GM23338 (cell line): ENCODE results near the gene FAAP100. TPM values are rescaled to one million over a fixed set of nuclear protein-coding genes. Genes with fewer than 3 reads are reported as not detected.
A peak's percentile ranks its signal among the peaks of the same experiment; 100 is the strongest.

Experiments
- ATAC-seq: fragments of 200-7000 bp; cut with Tn5 transposase; 3 replicates; pipeline ENCODE4 v1.9.1; 2020
- DNase-seq: peaks from one replicate; pipeline ENCODE4 v3.0.0-alpha.2; 2015; ENCODE audit warnings: low spot score
- H2AFZ ChIP-seq: fragments of 200-600 bp; sonication (generic); 2 replicates; pipeline ENCODE4 v1.8.0; 2016; ENCODE audit warnings: antibody characterized with exemption, mild to moderate bottlenecking, moderate library complexity
- H3F3A ChIP-seq: fragments of 200-600 bp; sonication (generic); replicated peaks from 2 replicates; pipeline ENCODE4 v1.8.0; 2017; ENCODE audit warnings: antibody characterized with exemption, mixed run types, low read depth
- H3K27ac ChIP-seq: fragments of 200-600 bp; sonication (generic); 2 replicates; pipeline ENCODE4 v1.6.1; 2016; ENCODE audit warnings: low read depth
- H3K27me3 ChIP-seq: fragments of 200-600 bp; sonication (generic); 2 replicates; pipeline ENCODE4 v1.8.0; 2016; ENCODE audit warnings: mild to moderate bottlenecking, mixed run types, moderate library complexity; ENCODE audit not compliant: insufficient read depth
- H3K36me3 ChIP-seq: fragments of 200-600 bp; sonication (generic); 2 replicates; pipeline ENCODE4 v1.8.0; 2016; ENCODE audit warnings: mild to moderate bottlenecking; ENCODE audit not compliant: insufficient read depth
- H3K4me1 ChIP-seq: fragments of 200-600 bp; sonication (generic); 2 replicates; pipeline ENCODE4 v1.8.0; 2016; ENCODE audit warnings: mild to moderate bottlenecking, moderate library complexity; ENCODE audit not compliant: insufficient read depth
- H3K4me2 ChIP-seq: fragments of 200-600 bp; sonication (generic); 2 replicates; pipeline ENCODE4 v1.7.1; 2017; ENCODE audit warnings: mixed run types
- H3K4me3 ChIP-seq: fragments of 200-600 bp; sonication (generic); 2 replicates; pipeline ENCODE4 v1.6.1; 2016; ENCODE audit warnings: mixed run types
- H3K79me2 ChIP-seq: fragments of 200-600 bp; sonication (generic); replicated peaks from 2 replicates; pipeline ENCODE4 v1.8.0; 2017; ENCODE audit warnings: mild to moderate bottlenecking; ENCODE audit not compliant: insufficient read depth
- H3K9me2 ChIP-seq: fragments of 200-600 bp; sonication (generic); 2 replicates; pipeline ENCODE4 v1.8.0; 2017; ENCODE audit not compliant: insufficient read depth
- H4K20me1 ChIP-seq: fragments of 200-600 bp; sonication (generic); replicated peaks from 2 replicates; pipeline ENCODE4 v1.8.0; 2017; ENCODE audit warnings: mild to moderate bottlenecking; ENCODE audit not compliant: insufficient read depth
- H3K27ac Mint-ChIP-seq: 2 replicates; pipeline ENCODE4 v1.8.0; 2020; ENCODE audit warnings: inconsistent platforms, mild to moderate bottlenecking, moderate library complexity, mixed read lengths
- H3K27me3 Mint-ChIP-seq: 3 replicates; pipeline ENCODE4 v1.8.0; 2022; ENCODE audit warnings: low read depth, mild to moderate bottlenecking, moderate library complexity, mixed read lengths, inconsistent platforms; ENCODE audit not compliant: insufficient read depth, poor library complexity
- H3K36me3 Mint-ChIP-seq: 3 replicates; pipeline ENCODE4 v1.8.0; 2021; ENCODE audit warnings: low read depth, mild to moderate bottlenecking, inconsistent platforms, moderate library complexity, mixed read lengths
- H3K4me1 Mint-ChIP-seq: 3 replicates; pipeline ENCODE4 v1.8.0; 2020; ENCODE audit warnings: mild to moderate bottlenecking, inconsistent platforms, mixed read lengths
- H3K4me3 Mint-ChIP-seq: 3 replicates; pipeline ENCODE4 v1.8.0; 2021; ENCODE audit warnings: moderate library complexity, mild to moderate bottlenecking, inconsistent platforms, mixed read lengths
- H3K9me3 Mint-ChIP-seq: 3 replicates; pipeline ENCODE4 v1.8.0; 2020; ENCODE audit warnings: moderate library complexity, mild to moderate bottlenecking, inconsistent platforms, mixed read lengths
- CTCF ChIP-seq, 2 experiments: fragments of 200-600 bp in 1 of 2; sonication (generic) in 1 of 2; conservative IDR thresholded peaks; 2 replicates each; pipeline versions ENCODE4 v1.5.1 to v1.6.1; 2016 to 2017; ENCODE audit warnings: antibody characterized with exemption in 2 of 2, low read depth in 2 of 2, mild to moderate bottlenecking in 2 of 2, moderate library complexity in 1 of 2
- ETS1 ChIP-seq: IDR thresholded peaks from 2 replicates; pipeline ENCODE4 v1.6.1; 2016; ENCODE audit warnings: antibody characterized with exemption
- EZH2 ChIP-seq: fragments of 200-600 bp; sonication (generic); IDR thresholded peaks from one replicate; pipeline ENCODE4 v1.8.0; 2017; ENCODE audit warnings: antibody characterized with exemption, mild to moderate bottlenecking, low read depth; ENCODE audit not compliant: unreplicated experiment
- POLR2AphosphoS5 ChIP-seq: IDR thresholded peaks from 2 replicates; pipeline ENCODE4 v1.6.1; 2016; ENCODE audit warnings: antibody characterized with exemption, low read depth
- ZNF114 ChIP-seq: fragments of 250-450 bp; sonication (Bioruptor Pico); IDR thresholded peaks from 2 replicates; pipeline ENCODE4 v1.5.0; 2020; ENCODE audit warnings: mild to moderate bottlenecking, moderate library complexity
- ZNF331 ChIP-seq: fragments of 250-450 bp; sonication (Bioruptor Pico); IDR thresholded peaks from 2 replicates; pipeline ENCODE4 v1.5.0; 2020; ENCODE audit warnings: low read depth, mild to moderate bottlenecking, moderate library complexity
- ZNF462 ChIP-seq: fragments of 250-450 bp; sonication (Bioruptor Pico); IDR thresholded peaks from 2 replicates; pipeline ENCODE4 v1.5.0; 2020; ENCODE audit warnings: mild to moderate bottlenecking, moderate library complexity
- polyA plus RNA-seq: library from polyadenylated mRNA; unstranded; fragments of >200 nt; fragmentation: Nextera tagmentation; extraction: Ambion mirVana; gene quantifications from 2 replicates; pipeline ENCODE4 v1.2.1, GENCODE V29; 2016
- total RNA-seq: library from RNA; depleted of rRNA; stranded (reverse); fragments of >200 nt; shearing (Covaris generic); gene quantifications from 2 replicates; pipeline ENCODE4 v1.2.3, GENCODE V29; 2014

FAAP100 gene
- total and polyA plus RNA-seq, 2 experiments from 2014 or later = 16.0 to 50.5 TPM

- TF ChIP-seq CTCF (conservative IDR thresholded peaks at IDR 0.05; ENCODE audit: low read depth in 2 of 2) (no peak), ZNF331 (CRISPR knock-in tag) (no peak), EZH2 (no peak)
Observed at GRCh38 chr17:81514489-81514738, 37.7 kb downstream of the FAAP100 start (continued).

- Histone ChIP-seq H3K36me3 (peaks cover 30% of the 10 kb centered on the region), H4K20me1 (peaks cover 38% of the 10 kb centered on the region), H3K4me1 (peaks cover 23% of the 10 kb centered on the region), H3K4me2 (peak overlapping the region; percentile 78), H3K4me3 (peak overlapping the region; percentile 84), H2AFZ (no peak overlapping the region), H3K27ac (peak overlapping the region; percentile 94), H3F3A (peaks cover 53% of the 10 kb centered on the region), H3K9me2 (no peaks in the 10 kb centered on the region), H3K79me2 (peaks cover 53% of the 10 kb centered on the region), H3K27me3 (peaks cover 11% of the 10 kb centered on the region)
- peaks cover 32% of the 10 kb centered on the region for H3K4me1 Mint-ChIP-seq
- ATAC-seq (peak; percentile 9), DNase-seq (peak; percentile 84)
- peaks cover 30% of the 10 kb centered on the region for H3K9me3 Mint-ChIP-seq
- TF ChIP-seq POLR2AphosphoS5 (peak; percentile 16; the same call in 1 of the 2 replicates), ETS1 (no peak), ZNF114 (CRISPR knock-in tag) (no peak), ZNF462 (CRISPR knock-in tag) (no peak)
- H3K36me3 Mint-ChIP-seq = peaks cover 34% of the 10 kb centered on the region
- peak overlapping the region; percentile 78; the same call in 1 of the 2 replicates for H3K27ac Mint-ChIP-seq
- peak overlapping the region; percentile 75 for H3K4me3 Mint-ChIP-seq
- peaks cover 65% of the 10 kb centered on the region for H3K27me3 Mint-ChIP-seq
Observed at GRCh38 chr17:81513753-81514488, 38.2 kb downstream of the FAAP100 start.
